Smooth muscle cell of trachea (primary cell): ENCODE data around the gene PDLIM7. TPM values are rescaled to one million over a fixed set of nuclear protein-coding genes. Genes with fewer than 3 reads are reported as not detected.

Experiments
- total RNA-seq: library from RNA; depleted of rRNA; stranded (reverse); fragments of >200 nt; gene quantifications from 2 replicates; pipeline ENCODE4 v1.2.1, GENCODE V29; 2014

PDLIM7 gene
- 79.7 and 108 TPM in 2 replicates for total RNA-seq

GRCh38 chr5:177497292-177498012 lies at the start of gene PDLIM7:
Gene PDLIM7, minus strand, starts transcription at chr5:177497604. Its CDS starts 1,092 bp downstream, at chr5:177496512.

GRCh38 chr5:177516601-177517568 lies 19.5 kb upstream of the PDLIM7 start, which contains the start of gene DDX41:
Gene DDX41, minus strand, starts transcription at chr5:177516961. Its CDS starts 16 bp downstream, at chr5:177516945.

GRCh38 chr5:177509381-177509951 lies 12.1 kb upstream of the PDLIM7 start, which contains the start of gene DOK3:
Gene DOK3, minus strand, starts transcription at chr5:177509826. Its CDS starts 286 bp downstream, at chr5:177509540.

GRCh38 chr5:177473443-177474001 lies 23.9 kb downstream of the PDLIM7 start, which contains the start of gene DBN1:
Gene DBN1, minus strand, starts transcription at chr5:177473634. Its CDS starts 113 bp downstream, at chr5:177473521.

GRCh38 chr5:177446200-177447065 lies 51.0 kb downstream of the PDLIM7 start, which contains the start of gene PRR7:
Gene PRR7, plus strand, starts transcription at chr5:177446814. Its CDS starts 8,254 bp downstream, at chr5:177455068.

Other genes starting within 250 kb of the PDLIM7 start
- 15.4 and 33.4 TPM in 2 replicates for gene RAB24, start 193.9 kb downstream of the PDLIM7 start, total RNA-seq
- 72.8 and 136 TPM in 2 replicates for gene PRELID1, start 193.8 kb downstream of the PDLIM7 start, total RNA-seq
- 3.0 and 30.5 TPM in 2 replicates for gene MXD3, start 185.7 kb downstream of the PDLIM7 start, total RNA-seq
- gene LMAN2, start 145.9 kb downstream of the PDLIM7 start, total RNA-seq = 418 and 537 TPM in 2 replicates
- gene RGS14, start 139.7 kb downstream of the PDLIM7 start, total RNA-seq = 5.6 and 8.3 TPM in 2 replicates
- not detected in 2 replicates for gene SLC34A1, start 113.2 kb downstream of the PDLIM7 start, total RNA-seq
- not detected in 2 replicates for gene PFN3, start 96.9 kb downstream of the PDLIM7 start, total RNA-seq
- gene F12, start 88.0 kb downstream of the PDLIM7 start, total RNA-seq = 0.17 TPM in 1 of 2 replicates, not detected in the other
- gene GRK6, start 70.9 kb downstream of the PDLIM7 start, total RNA-seq = 13.7 and 17.3 TPM in 2 replicates
- gene PRR7, start 50.8 kb downstream of the PDLIM7 start, total RNA-seq = 2.9 and 12.4 TPM in 2 replicates
- gene DBN1, start 24.0 kb downstream of the PDLIM7 start, total RNA-seq = 125 and 183 TPM in 2 replicates
- 1.8 and 2.0 TPM in 2 replicates for gene DOK3, start 12.2 kb upstream of the PDLIM7 start, total RNA-seq
- 86.8 and 98.9 TPM in 2 replicates for gene DDX41, start 19.4 kb upstream of the PDLIM7 start, total RNA-seq
- gene FAM193B, start 57.0 kb upstream of the PDLIM7 start, total RNA-seq = 25.7 and 41.7 TPM in 2 replicates
- 163 and 218 TPM in 2 replicates for gene TMED9, start 94.6 kb upstream of the PDLIM7 start, total RNA-seq
- gene B4GALT7, start 102.5 kb upstream of the PDLIM7 start, total RNA-seq = 33.0 and 52.1 TPM in 2 replicates